Right lobe of liver (tissue), 4 donors: ENCODE measurements around the gene RB1.

ENCODE experiments used
- CTCF ChIP-seq, 4 donors: fragments of 200-600 bp in 3 of 4; fragments of 450-650 bp in 1 of 4; IDR thresholded peaks; one replicate each; pipeline versions ENCODE4 v1.5.1 to v1.8.0; 2016 to 2022; ENCODE audit warnings: antibody characterized with exemption in 4 of 4, mild to moderate bottlenecking in 2 of 4
- POLR2A ChIP-seq: fragments of 450-650 bp; IDR thresholded peaks from one replicate; pipeline ENCODE4 v1.6.1; 2017; ENCODE audit warnings: antibody characterized with exemption, mild to moderate bottlenecking
- donor health status: DM: no; HTN: no; CAD: no.
- donor health status: DM: no; HTN: no; CAD: no.
- donor health status: DM: no; HTN: yes; CAD: no.

GRCh38 chr13:48265217-48265815 lies 38.2 kb upstream of the RB1 start:
- no peak for TF ChIP-seq CTCF (IDR thresholded peaks at IDR 0.05)
- no peak for TF ChIP-seq POLR2A
